Ovary (tissue), 9 donors: Measurements from ENCODE around the gene KCMF1. TPM values are rescaled to one million over a fixed set of nuclear protein-coding genes. Genes with fewer than 3 reads are reported as not detected.

ENCODE experiments used
- DNase-seq, 5 donors: peaks; one replicate each; pipeline ENCODE4 v3.0.0-alpha.2; 2019 to 2020
- H3K27ac ChIP-seq, 2 donors: fragments of 200-600 bp; one replicate each; pipeline versions ENCODE4 v1.5.1 to v1.8.0; 2019 to 2022
- H3K27me3 ChIP-seq: fragments of 200-600 bp; one replicate; pipeline ENCODE4 v1.8.0; 2022
- H3K36me3 ChIP-seq: fragments of 200-600 bp; sonication (generic); one replicate; pipeline ENCODE4 v1.5.1; 2019
- H3K4me1 ChIP-seq: one replicate; pipeline ENCODE4 v1.8.1; 2013; ENCODE audit warnings: mild to moderate bottlenecking, moderate library complexity; ENCODE audit not compliant: insufficient read depth
- H3K4me3 ChIP-seq: fragments of 200-600 bp; sonication (generic); one replicate; pipeline ENCODE4 v1.5.1; 2017
- H3K9me3 ChIP-seq, 2 donors: fragments of 200-600 bp in 1 of 2; sonication (generic) in 1 of 2; one replicate each; pipeline versions ENCODE4 v1.5.1 to v1.8.1; 2013 to 2019; ENCODE audit warnings: mild to moderate bottlenecking in 1 of 2, moderate library complexity in 1 of 2
- EP300 ChIP-seq: sonication (generic); formaldehyde crosslinking; IDR thresholded peaks from one replicate; pipeline ENCODE4 v1.6.1; 2017; ENCODE audit warnings: antibody characterized with exemption
- POLR2A ChIP-seq: fragments of 450-650 bp; IDR thresholded peaks from one replicate; pipeline ENCODE4 v1.6.1; 2017; ENCODE audit warnings: antibody characterized with exemption, mild to moderate bottlenecking, moderate library complexity
- WGBS, 3 donors: extraction: QIAGEN DNeasy Blood & Tissue Kit in 1 of 3; methylation state at CpG; one replicate each; pipeline versions ENCODE4 v1.1.5 to v1.1.7; 2013 to 2017; 5-methylcytosine and 5-hydroxymethylcytosine counted together
- intact Hi-C, 4 donors: fragments of 100-400 bp; cut with DNase I; formaldehyde crosslinking; loops; one replicate each; pipeline versions ENCODE4 v1.11.0 to v1.15.1; 2022 to 2023
- polyA plus RNA-seq, 2 donors: library from polyadenylated mRNA; stranded (reverse); fragments of 200-250 nt in 1 of 2; fragments of 350-450 nt in 1 of 2; fragmentation: Illumina TruSeq in 1 of 2; extraction: RNeasy Lipid Tissue Mini Kit (QIAGEN cat#74804) in 1 of 2; gene quantifications; one replicate each; pipeline ENCODE4 v1.2.3, GENCODE V29; 2013 to 2014
- total RNA-seq, 7 donors: library from RNA; depleted of rRNA in 2 of 7; stranded (reverse); fragments of >200 nt in 2 of 7; fragmentation: NEBNext Ultra II Directional in 3 of 7; extraction: Animal tissue kit (Norgen Biotek cat#: 25700) in 3 of 7; gene quantifications; one replicate each; pipeline versions ENCODE4 v1.1.0 to v1.2.4, GENCODE V29; 2016 to 2023
- TF ChIP-seq, protein P1 (sequence below), 3 donors: fragments of 450-650 bp in 2 of 3; fragments of 200-600 bp in 1 of 3; IDR thresholded peaks; one replicate each; pipeline versions ENCODE4 v1.5.1 to v1.8.0; 2016 to 2022; ENCODE audit warnings: antibody characterized with exemption in 3 of 3, mild to moderate bottlenecking in 1 of 3
- donor health status: DM: no; HTN: no; CAD: no; lungs with moderate emphysema.
- donor health status: DM: no; HTN: no; CAD: no.
- donor health status: Bipolar disorder and iron deficiency.
- donor health status: DM: yes; HTN: yes; CAD: no.
- donor health status: DM: no; HTN: no; CAD: no.
- donor health status: DM: yes; HTN: yes; CAD: no.

The KCMF1 gene
- total and polyA plus RNA-seq, 9 donors, result 21.9 to 58.7 (median 53.3) TPM

DNA sequence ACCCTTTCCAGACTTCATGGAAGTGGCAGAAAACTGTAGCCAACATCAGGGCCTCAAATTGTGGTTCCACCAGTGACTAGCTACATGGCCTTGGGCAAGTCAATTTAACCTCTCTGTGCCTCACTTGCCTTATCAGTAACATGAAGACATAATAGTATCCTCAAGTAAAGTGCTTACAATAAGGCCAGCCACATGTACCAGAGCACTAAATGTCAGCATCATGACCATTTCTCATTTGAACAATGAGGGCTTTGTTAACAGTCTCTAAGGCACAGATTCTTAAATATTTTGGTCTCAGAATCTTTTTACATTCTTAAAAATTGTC, 5.8 kb upstream of the KCMF1 start:
- Histone ChIP-seq H3K36me3 (no peaks in the 10 kb centered on the region), H3K9me3 (no peaks in the 10 kb centered on the region), H3K4me3 (no peak overlapping the region), H3K27ac (no peak overlapping the region), H3K27me3 (no peaks in the 10 kb centered on the region), H3K4me1 (peaks cover 2% of the 10 kb centered on the region)
- intact Hi-C loops, result no loop called here
- TF ChIP-seq POLR2A, result no peak
- TF ChIP-seq, protein P1, sequence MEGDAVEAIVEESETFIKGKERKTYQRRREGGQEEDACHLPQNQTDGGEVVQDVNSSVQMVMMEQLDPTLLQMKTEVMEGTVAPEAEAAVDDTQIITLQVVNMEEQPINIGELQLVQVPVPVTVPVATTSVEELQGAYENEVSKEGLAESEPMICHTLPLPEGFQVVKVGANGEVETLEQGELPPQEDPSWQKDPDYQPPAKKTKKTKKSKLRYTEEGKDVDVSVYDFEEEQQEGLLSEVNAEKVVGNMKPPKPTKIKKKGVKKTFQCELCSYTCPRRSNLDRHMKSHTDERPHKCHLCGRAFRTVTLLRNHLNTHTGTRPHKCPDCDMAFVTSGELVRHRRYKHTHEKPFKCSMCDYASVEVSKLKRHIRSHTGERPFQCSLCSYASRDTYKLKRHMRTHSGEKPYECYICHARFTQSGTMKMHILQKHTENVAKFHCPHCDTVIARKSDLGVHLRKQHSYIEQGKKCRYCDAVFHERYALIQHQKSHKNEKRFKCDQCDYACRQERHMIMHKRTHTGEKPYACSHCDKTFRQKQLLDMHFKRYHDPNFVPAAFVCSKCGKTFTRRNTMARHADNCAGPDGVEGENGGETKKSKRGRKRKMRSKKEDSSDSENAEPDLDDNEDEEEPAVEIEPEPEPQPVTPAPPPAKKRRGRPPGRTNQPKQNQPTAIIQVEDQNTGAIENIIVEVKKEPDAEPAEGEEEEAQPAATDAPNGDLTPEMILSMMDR (IDR thresholded peaks at IDR 0.05), result no peak
- no peak for TF ChIP-seq EP300
- DNase-seq, result no peak

DNA sequence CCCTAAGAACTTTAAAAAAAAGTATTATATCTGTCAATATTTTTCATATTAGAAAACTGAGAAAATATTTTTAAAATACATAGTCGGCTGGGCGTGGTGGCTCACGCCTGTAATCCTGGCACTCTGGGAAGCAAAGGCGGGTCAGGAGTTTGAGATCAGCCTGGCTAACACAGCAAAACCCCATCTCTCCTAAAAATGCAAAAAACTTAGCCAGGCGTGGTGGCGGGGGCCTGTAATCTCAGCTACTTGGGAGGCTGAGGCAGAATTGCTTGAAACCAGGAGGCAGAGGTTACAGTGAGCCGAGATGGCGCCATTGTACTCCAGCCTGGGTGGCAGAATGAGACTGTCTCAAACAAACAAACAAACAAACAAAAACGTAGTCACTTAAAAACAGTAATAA, 5.1 kb upstream of the KCMF1 start:
- no peak for DNase-seq
- intact Hi-C loops, result no loop called here
- 90 to 94% (median 92%) methylated on average over 9 of the region's 9 CpGs for WGBS, 3 donors
- no peaks in the 10 kb centered on the region for H3K36me3 ChIP-seq
- TF ChIP-seq POLR2A (no peak), EP300 (no peak)
- TF ChIP-seq, protein P1 (IDR thresholded peaks at IDR 0.05), result no peak
- H3K9me3 ChIP-seq, result no peaks in the 10 kb centered on the region
- no peak overlapping the region for H3K4me3 ChIP-seq
- H3K4me1 ChIP-seq, result peaks cover 2% of the 10 kb centered on the region
- no peaks in the 10 kb centered on the region for H3K27me3 ChIP-seq
- H3K27ac ChIP-seq, result no peak overlapping the region

DNA sequence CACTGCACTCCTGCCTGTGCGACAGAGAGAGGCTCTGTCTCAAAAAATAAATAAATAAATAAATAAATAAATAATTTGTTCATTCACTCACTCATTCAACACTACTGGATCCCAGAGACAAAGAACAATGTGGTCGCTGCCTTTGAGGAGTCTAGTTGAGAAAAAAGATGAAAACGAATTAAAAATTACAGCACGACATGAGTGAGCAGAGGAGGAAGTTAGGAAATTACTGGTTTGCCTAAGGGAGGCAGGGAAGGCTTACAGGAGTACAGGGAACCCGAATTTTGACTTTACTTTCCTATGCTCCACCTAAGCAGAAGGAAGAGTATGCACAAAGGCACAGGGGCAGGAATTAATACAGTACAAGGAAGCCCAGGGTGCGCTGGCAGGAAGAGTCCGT, 4.2 kb upstream of the KCMF1 start:
- intact Hi-C loops, result no loop called here
- 92 to 95% (median 94%) methylated on average over 7 of the region's 7 CpGs for WGBS, 3 donors
- no peak overlapping the region for H3K27ac ChIP-seq
- no peaks in the 10 kb centered on the region for H3K36me3 ChIP-seq
- H3K4me3 ChIP-seq, result no peak overlapping the region
- H3K27me3 ChIP-seq, result no peaks in the 10 kb centered on the region
- H3K4me1 ChIP-seq, result peaks cover 2% of the 10 kb centered on the region
- no peaks in the 10 kb centered on the region for H3K9me3 ChIP-seq
- TF ChIP-seq POLR2A (no peak), EP300 (no peak)
- TF ChIP-seq, protein P1 (IDR thresholded peaks at IDR 0.05), result no peak
- DNase-seq, result no peak

DNA sequence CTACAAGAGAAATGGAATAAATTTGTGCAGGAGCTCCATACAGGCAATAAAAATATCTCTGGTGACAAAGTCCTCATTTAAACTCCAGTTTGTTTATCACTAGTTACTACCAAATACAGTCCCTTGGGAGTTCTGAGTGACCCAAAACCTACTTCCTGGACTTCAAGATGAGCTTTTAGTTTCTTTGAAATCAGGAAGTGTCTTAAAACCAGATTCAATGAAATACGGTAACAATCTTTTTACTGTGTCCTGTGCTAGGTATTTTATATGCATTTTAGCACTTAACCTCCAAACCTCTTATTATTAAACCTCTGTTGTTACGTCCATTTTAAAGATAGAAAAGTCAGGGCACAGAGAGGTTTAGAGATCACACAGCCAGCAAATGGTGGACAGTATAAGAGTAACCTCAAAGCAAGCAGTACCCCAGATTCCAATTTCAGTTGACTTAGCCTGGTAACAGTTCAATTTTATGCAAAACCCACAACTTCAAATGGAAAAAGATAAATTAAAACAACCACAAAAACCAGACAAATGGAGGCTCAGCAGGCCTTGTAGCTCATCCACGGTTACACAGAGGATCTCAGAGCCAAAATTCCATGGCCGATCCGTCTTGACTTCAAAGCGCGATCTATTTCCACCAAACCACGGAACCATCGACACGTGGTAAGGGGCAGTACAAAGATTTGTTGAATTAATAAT, 1.3 kb upstream of the KCMF1 start:
- 1 to 4% (median 2%) methylated on average over 10 of the region's 10 CpGs for WGBS, 3 donors
- TF ChIP-seq EP300, result no peak
- no peak for TF ChIP-seq POLR2A
- TF ChIP-seq, protein P1 (IDR thresholded peaks at IDR 0.05), result no peak
- DNase-seq, result no peak
- Histone ChIP-seq H3K4me1 (peaks cover 2% of the 10 kb centered on the region), H3K4me3 (peak overlapping the region; percentile 61), H3K27ac (peak overlapping the region; percentile 94 to 97), H3K27me3 (no peaks in the 10 kb centered on the region), H3K36me3 (no peaks in the 10 kb centered on the region), H3K9me3 (no peaks in the 10 kb centered on the region)
- intact Hi-C loops, result no loop called here
